GM21528 (cell line): ENCODE data around the gene LSM4.
"Not testable (repeated sequence)": the region's sequence is repeated elsewhere in the genome, so short reads cannot be mapped to it uniquely, and the experiment has no call there.

ENCODE experiments used
- ATAC-seq: cut with Tn5 transposase; IDR thresholded peaks from one replicate; pipeline ENCODE4 v1.9.1; 2021; ENCODE audit warnings: mild to moderate bottlenecking, moderate library complexity; ENCODE audit not compliant: unreplicated experiment, low FRiP score

The LSM4 gene

DNA sequence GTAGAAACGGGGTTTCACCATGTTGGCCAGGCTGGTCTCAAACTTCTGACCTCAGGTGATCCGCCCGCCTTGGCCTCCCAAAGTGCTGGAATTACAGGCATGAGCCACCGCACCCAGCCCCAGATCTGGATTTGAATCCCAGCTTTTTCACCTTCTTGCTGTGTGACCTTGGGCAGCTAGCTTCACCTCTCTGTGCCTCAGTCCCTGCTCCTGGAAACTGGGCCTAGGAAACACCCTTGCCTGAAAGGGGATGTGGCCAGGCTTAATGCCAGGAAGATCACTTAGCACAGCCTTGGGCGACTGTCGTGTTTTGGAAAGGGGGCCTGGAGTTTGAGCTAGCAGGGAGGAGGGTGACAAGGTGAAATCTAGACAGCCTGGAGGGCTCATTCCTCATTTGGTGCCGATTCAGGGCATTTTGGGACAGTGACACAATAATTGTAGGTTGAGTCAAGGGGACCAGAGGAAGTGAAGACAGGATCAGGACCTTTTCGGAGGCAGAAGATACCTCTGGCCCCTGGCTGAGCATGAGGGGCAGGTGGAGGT is 19.3 kb upstream of the LSM4 start:
- ATAC-seq = no peak

GRCh38 chr19:18340990-18341868 is 18.4 kb upstream of the LSM4 start:
- peak; percentile 47 for ATAC-seq

DNA sequence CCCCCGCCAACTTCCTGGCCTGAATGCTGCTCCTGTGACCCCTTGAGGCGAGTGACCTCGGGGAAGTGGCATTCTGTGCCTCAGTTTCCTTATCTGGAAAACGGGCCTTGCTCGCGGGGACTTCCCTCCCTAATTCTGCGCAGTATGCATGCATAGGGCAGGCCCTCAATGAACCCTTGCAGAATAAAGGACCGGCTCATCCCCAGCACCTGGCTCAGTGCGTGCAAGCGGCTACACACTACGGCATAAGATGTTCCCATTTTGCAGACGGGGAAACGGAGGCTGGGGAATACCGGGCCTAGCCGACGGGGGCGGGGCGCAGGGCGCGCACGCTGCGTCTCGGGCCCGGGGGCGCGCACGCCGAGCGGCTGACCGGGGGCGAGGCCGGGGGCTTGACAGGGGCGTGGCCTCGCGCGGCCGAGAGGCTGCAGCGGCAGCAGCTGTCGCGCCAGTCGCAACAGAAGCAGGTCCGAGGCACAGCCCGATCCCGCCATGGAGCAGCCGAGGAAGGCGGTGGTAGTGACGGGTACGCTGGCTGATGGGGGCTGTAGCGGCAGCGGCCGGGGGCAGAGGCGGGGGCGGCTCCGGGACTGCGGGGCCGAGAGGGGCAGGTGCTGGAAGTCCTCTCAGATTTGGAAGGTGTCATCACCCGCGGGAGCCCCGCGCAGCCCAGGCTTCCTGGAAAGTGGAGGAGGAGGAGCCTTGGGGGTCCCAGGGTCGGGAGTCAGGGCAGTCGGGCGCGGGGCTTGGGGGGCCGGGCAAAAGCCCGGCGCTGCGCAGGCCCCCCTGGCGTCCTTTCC is 17.5 kb upstream of the LSM4 start, which contains the start of gene PGPEP1:
Gene PGPEP1, plus strand, starts transcription at position 409 of the 800 bp plus-strand sequence. Its CDS starts 84 bp downstream, at position 493.
- peak; percentile 57 for ATAC-seq

DNA sequence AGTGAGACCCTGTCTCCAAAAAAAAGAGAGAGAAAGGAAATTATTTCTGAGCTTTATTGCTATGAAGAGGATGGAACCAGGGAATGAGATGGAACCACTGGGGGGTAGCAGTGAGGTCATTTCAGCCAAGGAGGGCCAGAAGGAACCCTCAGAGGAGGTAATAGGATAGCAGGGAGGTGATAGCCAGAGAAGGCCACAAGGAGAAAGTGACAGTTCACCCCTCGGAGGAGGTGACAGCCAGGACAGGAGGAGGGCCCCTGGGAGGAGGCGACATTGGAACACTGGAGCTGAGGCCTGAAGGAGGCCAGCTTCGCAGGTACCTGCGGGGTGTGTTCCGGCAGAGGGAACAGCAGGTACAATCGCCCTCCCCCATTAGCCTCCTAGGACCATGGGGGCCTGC is 16.8 kb upstream of the LSM4 start:
- ATAC-seq = no peak

GRCh38 chr19:18338541-18338940 is 15.7 kb upstream of the LSM4 start:
- ATAC-seq = no peak

DNA sequence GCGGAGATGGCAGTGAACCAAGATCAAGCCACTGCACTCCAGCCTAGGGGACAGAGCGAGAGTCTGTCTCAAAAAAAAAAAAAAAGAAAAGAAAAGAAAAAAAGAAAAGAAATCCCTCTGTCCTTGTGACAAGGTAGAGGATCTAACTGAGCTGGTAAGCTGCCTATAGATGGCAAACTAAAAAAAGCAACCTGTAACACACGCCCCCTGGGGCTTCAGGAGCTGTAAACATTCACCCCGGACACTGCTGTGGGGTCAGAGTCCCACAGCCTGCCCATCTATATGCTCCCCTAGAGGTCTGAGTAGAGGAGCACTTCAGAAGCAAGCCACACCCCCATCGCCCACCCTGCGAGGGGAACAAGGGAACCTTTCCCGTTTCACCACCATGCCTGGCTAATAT is 13.2 kb upstream of the LSM4 start:
- no peak for ATAC-seq

DNA sequence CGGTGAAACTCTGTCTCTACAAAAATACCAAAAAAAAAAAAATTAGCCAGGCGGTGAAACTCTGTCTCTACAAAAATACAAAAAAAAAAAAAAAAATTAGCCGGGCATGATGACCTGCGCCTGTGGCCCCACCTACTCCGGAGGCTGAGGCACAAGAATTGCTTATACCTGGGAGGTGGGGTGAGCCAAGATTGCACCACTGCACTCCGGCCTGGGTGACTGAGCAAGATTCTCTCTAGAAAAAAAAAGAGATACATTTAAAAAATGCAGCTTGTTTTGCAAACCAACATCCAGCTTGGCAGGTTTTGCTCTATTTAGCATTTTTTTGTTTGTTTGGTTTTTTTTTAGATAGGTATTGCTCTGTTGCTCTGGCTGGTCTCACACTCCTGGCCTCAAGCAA is 10.8 kb upstream of the LSM4 start:
- ATAC-seq = no peak

DNA sequence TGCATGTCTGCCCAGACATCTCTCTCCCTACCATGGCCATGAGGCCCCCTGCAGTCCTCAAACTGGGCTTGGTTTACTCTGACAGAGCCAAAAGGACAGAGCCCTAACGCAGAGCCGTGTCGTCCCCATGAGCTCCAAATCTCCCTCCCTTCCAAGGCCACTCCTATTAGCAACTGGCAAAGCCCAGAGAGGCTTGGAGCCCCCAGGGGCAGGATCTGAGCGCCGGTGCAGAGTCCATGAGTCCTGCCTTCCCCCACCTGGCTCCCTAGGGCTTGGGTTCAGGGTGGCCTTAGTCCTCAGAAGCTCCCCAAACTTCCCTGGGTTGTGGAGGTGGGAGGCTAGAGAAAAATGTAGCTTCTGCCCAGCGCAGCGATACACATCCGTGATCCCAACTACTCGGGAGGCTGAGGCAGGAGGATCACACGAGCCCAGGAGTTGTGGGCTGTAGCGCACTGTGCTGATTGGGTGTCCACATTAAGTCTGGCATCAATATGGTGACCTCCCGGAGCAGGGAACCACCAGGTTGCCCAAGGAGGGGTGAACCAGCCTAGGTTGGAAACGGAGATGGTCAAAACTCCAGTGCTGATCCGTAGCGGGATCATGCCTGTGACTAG is 10.1 kb upstream of the LSM4 start:
- ATAC-seq = no peak

GRCh38 chr19:18330868-18331267 is 8.0 kb upstream of the LSM4 start:
- no peak for ATAC-seq

GRCh38 chr19:18329035-18329376 is 6.1 kb upstream of the LSM4 start:
- no peak for ATAC-seq

DNA sequence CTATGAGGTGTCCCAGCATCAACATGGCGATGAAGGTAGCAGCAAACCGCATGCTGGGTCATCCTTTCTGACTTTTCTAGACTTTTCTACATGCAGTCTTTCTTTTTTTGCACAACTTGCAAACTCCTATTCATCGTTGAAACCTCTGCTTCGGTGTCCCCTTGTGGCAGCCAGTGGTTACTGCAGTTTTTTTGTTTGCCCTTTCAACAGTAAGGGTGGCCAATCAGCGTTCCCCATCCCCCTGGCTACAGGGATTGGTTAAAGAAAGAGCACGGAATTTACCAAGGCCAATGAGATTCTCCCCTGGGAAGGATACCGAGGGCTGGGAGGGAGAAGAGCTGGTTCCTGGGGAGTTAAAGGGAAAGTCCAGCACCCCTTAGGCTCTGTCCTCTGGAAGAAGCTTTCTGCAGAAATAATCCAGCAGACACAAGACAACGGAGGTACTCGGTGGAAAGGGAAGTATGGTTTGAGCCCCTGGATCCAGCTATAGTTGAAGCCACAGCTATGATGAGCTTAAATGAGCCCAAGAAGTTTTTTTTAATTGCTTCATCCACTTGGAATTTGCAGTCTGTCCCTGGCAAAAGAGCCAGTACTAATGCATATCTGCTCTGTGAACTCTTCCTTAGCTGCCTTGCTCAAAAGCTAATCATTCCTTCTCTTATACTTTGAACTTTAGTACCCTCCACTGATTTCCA is 5.6 kb upstream of the LSM4 start:
- no peak for ATAC-seq

DNA sequence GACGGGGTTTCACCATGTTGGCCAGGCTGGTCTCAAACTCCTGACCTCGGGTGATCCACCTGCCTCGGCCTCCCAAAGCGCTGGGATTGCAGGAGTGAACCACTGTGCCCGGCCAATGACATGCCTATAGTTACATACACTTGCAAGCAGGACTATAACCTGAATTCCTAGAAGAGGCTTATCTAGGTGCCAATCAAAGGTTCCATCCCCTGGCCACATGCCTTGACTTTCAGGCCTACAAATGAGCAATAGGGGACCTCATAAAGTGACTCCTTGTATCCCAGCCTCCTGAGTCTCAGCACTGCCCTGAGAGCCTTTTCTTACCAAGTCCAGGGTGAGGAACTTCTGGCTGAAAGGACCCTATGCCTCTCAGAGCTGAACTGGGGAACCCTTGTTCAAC is 3.9 kb upstream of the LSM4 start:
- ATAC-seq = no peak

DNA sequence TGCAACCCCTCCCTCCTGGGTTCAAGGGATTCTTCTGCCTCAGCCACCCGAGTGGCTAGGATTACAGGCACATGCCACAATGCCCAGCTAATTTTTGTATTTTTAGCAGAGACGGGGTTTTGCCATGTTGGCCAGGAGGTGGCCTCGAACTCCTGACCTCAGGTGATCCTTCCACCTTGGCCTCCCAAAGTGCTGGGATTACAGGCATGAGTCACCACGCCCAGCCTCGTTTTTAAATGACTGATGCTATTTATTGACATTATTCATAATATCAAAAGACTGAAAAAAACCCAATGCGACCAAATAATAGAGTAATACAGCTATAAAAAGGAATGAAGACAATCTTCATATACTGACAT is 1.5 kb upstream of the LSM4 start:
- ATAC-seq = not testable (repeated sequence)

DNA sequence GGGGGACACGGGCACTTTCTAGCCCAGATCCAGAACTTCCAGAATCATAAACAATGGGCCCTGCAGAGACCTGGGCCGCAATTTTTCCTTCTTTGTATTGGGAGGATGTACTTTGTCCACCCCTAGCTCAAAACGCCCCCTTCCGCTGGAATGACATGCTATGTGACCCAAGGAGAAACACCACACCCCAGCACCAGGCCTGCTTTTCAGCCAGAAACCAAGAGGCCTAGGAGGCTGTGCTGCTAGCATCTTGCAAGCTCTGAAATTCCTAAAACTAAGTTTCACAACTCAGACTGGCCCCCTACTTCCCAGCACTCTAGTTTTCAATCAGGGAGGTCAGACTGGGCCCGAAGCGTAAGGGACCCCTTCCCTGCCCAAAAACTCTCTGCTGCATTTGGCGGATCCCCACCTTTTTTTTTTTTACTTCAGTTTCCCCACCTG is 538 bp downstream of the LSM4 start:
- ATAC-seq = no peak

GRCh38 chr19:18321734-18322102 is 1.2 kb downstream of the LSM4 start:
- no peak for ATAC-seq

GRCh38 chr19:18320865-18321733 is 1.8 kb downstream of the LSM4 start:
- ATAC-seq = no peak

GRCh38 chr19:18319591-18320135 is 3.2 kb downstream of the LSM4 start:
- no peak for ATAC-seq

GRCh38 chr19:18317961-18318800 is 4.7 kb downstream of the LSM4 start:
- ATAC-seq = no peak
